Measurements from ENCODE around the gene ATP12A.

DNA sequence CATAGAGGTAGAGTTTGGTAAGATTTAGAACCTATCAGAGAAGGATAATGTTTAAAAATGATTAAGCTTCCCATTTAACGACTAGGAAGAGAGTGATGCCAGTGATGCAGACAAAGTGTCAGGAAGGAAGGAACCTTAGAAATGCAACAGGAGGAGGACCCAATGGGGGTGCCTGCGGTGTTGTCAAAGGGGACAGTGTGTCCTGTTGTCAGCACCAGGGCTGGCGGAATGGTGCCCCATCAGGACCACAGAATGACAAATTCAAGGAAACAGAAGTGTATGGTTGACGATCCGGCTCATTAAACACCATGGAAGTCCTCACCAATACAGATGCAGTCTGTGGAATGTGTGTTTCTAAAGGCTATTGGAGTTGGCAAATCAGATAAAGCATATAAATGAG lies 19.3 kb downstream of the ATP12A start:
- TF ChIP-seq, protein P1, sequence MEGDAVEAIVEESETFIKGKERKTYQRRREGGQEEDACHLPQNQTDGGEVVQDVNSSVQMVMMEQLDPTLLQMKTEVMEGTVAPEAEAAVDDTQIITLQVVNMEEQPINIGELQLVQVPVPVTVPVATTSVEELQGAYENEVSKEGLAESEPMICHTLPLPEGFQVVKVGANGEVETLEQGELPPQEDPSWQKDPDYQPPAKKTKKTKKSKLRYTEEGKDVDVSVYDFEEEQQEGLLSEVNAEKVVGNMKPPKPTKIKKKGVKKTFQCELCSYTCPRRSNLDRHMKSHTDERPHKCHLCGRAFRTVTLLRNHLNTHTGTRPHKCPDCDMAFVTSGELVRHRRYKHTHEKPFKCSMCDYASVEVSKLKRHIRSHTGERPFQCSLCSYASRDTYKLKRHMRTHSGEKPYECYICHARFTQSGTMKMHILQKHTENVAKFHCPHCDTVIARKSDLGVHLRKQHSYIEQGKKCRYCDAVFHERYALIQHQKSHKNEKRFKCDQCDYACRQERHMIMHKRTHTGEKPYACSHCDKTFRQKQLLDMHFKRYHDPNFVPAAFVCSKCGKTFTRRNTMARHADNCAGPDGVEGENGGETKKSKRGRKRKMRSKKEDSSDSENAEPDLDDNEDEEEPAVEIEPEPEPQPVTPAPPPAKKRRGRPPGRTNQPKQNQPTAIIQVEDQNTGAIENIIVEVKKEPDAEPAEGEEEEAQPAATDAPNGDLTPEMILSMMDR (conservative IDR thresholded peaks at IDR 0.05; ENCODE audit: low read length): no peak
- TF ChIP-seq EZH2phosphoT487 (IDR thresholded peaks at IDR 0.05; ENCODE audit: borderline replicate concordance): no peak
